ENCODE measurements around the gene NDNF.

- TF ChIP-seq GATA2 (IDR thresholded peaks at IDR 0.05; ENCODE audit: low read depth, low read length) = no peak
- TF ChIP-seq GATA3 (IDR thresholded peaks at IDR 0.05; ENCODE audit: low read depth, low read length) = no peak
Observed at GRCh38 chr4:121096191-121096590, 23.9 kb upstream of the NDNF start.

Measured in SH-SY5Y (cell line).